Loucy (cell line): ENCODE results near the gene STRN4.

Experiments used
- H2AFZ ChIP-seq: fragments of 200-600 bp; sonication (generic); 2 replicates; pipeline ENCODE4 v1.6.0; 2016; ENCODE audit warnings: antibody characterized with exemption, mild to moderate bottlenecking, low read length, moderate library complexity
- H3F3A ChIP-seq: fragments of 200-600 bp; 2 replicates; pipeline ENCODE4 v1.6.0; 2016; ENCODE audit warnings: antibody characterized with exemption, low read depth, mild to moderate bottlenecking
- H3K27me3 ChIP-seq: fragments of 200-600 bp; sonication (generic); 2 replicates; pipeline ENCODE4 v1.6.1; 2014; ENCODE audit warnings: low read length, mild to moderate bottlenecking; ENCODE audit not compliant: insufficient read depth, poor library complexity, severe bottlenecking
- H3K36me3 ChIP-seq: fragments of 200-600 bp; sonication (generic); 2 replicates; pipeline ENCODE4 v1.6.1; 2016; ENCODE audit warnings: low read length; ENCODE audit not compliant: insufficient read depth
- H3K4me1 ChIP-seq: fragments of 200-600 bp; sonication (generic); 2 replicates; pipeline ENCODE4 v1.5.1; 2014; ENCODE audit warnings: low read length, mild to moderate bottlenecking; ENCODE audit not compliant: insufficient read depth, poor library complexity, severe bottlenecking
- H3K4me2 ChIP-seq: fragments of 200-600 bp; sonication (generic); 2 replicates; pipeline ENCODE4 v1.6.0; 2014; ENCODE audit warnings: antibody characterized with exemption, low read length, low read depth, mild to moderate bottlenecking; ENCODE audit not compliant: poor library complexity, severe bottlenecking
- H3K4me3 ChIP-seq: fragments of 200-600 bp; sonication (generic); 2 replicates; pipeline ENCODE4 v1.5.1; 2014; ENCODE audit warnings: low read length, mild to moderate bottlenecking, mixed read lengths; ENCODE audit not compliant: poor library complexity, severe bottlenecking
- H3K79me2 ChIP-seq: fragments of 200-600 bp; sonication (generic); 2 replicates; pipeline ENCODE4 v1.6.1; 2014; ENCODE audit warnings: low read length; ENCODE audit not compliant: insufficient read depth
- H3K9ac ChIP-seq: fragments of 200-600 bp; sonication (generic); 2 replicates; pipeline ENCODE4 v1.6.0; 2014; ENCODE audit warnings: mild to moderate bottlenecking, low read depth, low read length, moderate library complexity; ENCODE audit not compliant: poor library complexity, severe bottlenecking
- H3K9me2 ChIP-seq: fragments of 200-600 bp; sonication (generic); replicated peaks from 2 replicates; pipeline ENCODE4 v1.6.1; 2016; ENCODE audit warnings: low read depth, low read length, mixed read lengths
- H3K9me3 ChIP-seq: fragments of 200-600 bp; sonication (generic); 2 replicates; pipeline ENCODE4 v1.6.1; 2014; ENCODE audit warnings: mild to moderate bottlenecking, antibody characterized with exemption, low read length, low read depth; ENCODE audit not compliant: insufficient read depth
- H4K20me1 ChIP-seq: fragments of 200-600 bp; sonication (generic); 2 replicates; pipeline ENCODE4 v1.6.0; 2014; ENCODE audit warnings: antibody characterized with exemption, low read length, mild to moderate bottlenecking; ENCODE audit not compliant: insufficient read depth, poor library complexity, severe bottlenecking
- EZH2phosphoT487 ChIP-seq: fragments of 200-600 bp; IDR thresholded peaks from 2 replicates; pipeline ENCODE4 v1.6.1; 2018; ENCODE audit warnings: antibody characterized with exemption, mild to moderate bottlenecking, moderate library complexity, borderline replicate concordance
- TF ChIP-seq, protein P1 (sequence below): fragments of 200-600 bp; sonication (generic); conservative IDR thresholded peaks from 2 replicates; pipeline ENCODE4 v1.5.1; 2014; ENCODE audit warnings: mild to moderate bottlenecking, antibody characterized with exemption, low read length

The STRN4 gene

GRCh38 chr19:46766569-46767317, 20.5 kb upstream of the STRN4 start:
- H3K27me3 ChIP-seq: no peaks in the 10 kb centered on the region

DNA sequence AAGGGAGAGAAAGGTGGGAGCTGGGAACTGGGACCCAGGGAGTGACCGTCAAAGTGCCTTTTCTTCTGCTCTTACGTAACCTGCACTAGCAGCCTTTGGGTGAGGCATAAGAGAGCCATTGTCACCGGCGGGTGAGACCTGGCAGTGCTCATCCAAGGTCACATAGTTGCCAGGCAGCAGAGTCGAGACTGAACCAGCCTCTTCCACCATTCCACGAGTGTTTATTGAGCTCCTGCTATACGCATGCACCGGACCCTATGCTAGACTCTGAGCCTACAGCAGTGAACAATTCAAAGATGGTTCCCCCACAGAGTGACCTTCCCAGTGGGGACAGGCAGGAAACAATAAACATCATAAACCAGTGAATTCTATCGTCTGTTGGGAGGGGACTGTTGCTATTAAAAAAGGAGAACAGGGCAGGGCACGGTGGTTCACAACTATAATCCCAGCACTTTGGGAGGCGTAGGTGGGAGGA, 18.6 kb upstream of the STRN4 start:
- peak overlapping the region; percentile 8 for H3K4me2 ChIP-seq

More at GRCh38 chr19:46766569-46767317, 20.5 kb upstream of the STRN4 start:
- Histone ChIP-seq H2AFZ (no peak overlapping the region), H3K36me3 (no peaks in the 10 kb centered on the region), H3K79me2 (no peaks in the 10 kb centered on the region), H3K9ac (no peak overlapping the region), H3K4me1 (peaks cover 12% of the 10 kb centered on the region), H3K9me3 (no peaks in the 10 kb centered on the region), H3F3A (no peaks in the 10 kb centered on the region), H3K4me3 (no peak overlapping the region), H3K9me2 (no peaks in the 10 kb centered on the region), H4K20me1 (no peaks in the 10 kb centered on the region), H3K4me2 (no peak overlapping the region)
- TF ChIP-seq, protein P1, sequence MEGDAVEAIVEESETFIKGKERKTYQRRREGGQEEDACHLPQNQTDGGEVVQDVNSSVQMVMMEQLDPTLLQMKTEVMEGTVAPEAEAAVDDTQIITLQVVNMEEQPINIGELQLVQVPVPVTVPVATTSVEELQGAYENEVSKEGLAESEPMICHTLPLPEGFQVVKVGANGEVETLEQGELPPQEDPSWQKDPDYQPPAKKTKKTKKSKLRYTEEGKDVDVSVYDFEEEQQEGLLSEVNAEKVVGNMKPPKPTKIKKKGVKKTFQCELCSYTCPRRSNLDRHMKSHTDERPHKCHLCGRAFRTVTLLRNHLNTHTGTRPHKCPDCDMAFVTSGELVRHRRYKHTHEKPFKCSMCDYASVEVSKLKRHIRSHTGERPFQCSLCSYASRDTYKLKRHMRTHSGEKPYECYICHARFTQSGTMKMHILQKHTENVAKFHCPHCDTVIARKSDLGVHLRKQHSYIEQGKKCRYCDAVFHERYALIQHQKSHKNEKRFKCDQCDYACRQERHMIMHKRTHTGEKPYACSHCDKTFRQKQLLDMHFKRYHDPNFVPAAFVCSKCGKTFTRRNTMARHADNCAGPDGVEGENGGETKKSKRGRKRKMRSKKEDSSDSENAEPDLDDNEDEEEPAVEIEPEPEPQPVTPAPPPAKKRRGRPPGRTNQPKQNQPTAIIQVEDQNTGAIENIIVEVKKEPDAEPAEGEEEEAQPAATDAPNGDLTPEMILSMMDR: peak; percentile 87
- no peak for TF ChIP-seq EZH2phosphoT487

DNA sequence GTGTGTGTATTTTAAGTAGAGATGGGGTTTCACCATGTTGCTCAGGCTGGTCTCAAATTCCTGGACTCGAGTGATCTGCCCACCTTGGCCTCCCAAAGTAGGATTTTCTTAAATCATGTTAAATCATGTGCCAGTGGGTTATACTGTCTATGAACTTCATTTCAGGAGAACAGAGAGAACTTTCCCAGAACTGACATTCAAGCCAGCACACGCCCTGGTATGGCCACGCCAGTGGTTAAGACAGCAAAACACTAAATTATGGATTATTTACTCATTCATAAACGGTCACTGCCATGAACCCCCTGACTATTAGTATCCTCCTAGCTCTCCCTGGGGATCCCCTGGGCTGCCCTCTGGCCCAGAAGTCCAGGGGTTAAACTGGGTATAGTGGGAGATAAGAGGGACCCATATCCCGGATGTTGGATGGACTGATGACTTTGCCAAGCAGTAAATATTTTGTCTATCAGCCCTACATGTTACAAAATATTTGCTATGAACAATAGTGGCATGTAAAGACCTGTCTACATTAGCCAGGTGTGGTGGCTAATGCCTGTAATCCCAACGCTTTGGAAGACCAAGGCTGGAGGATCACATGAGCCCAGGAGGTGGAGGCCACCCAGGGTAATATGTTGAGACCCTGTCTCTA, 16.1 kb upstream of the STRN4 start:
- Histone ChIP-seq H3K4me2 (no peak overlapping the region), H3K4me3 (no peak overlapping the region), H3K79me2 (no peaks in the 10 kb centered on the region), H4K20me1 (no peaks in the 10 kb centered on the region), H3K9ac (no peak overlapping the region), H3K9me3 (no peaks in the 10 kb centered on the region), H3K27me3 (no peaks in the 10 kb centered on the region), H3F3A (no peaks in the 10 kb centered on the region), H3K9me2 (no peaks in the 10 kb centered on the region), H3K36me3 (no peaks in the 10 kb centered on the region), H2AFZ (no peak overlapping the region), H3K4me1 (peaks cover 12% of the 10 kb centered on the region)
- TF ChIP-seq, protein P1: no peak
- TF ChIP-seq EZH2phosphoT487: no peak

More for the DNA sequence above, 18.6 kb upstream of the STRN4 start:
- Histone ChIP-seq H4K20me1 (no peaks in the 10 kb centered on the region), H3F3A (no peaks in the 10 kb centered on the region), H3K4me1 (peaks cover 12% of the 10 kb centered on the region), H3K9ac (no peak overlapping the region), H3K9me2 (no peaks in the 10 kb centered on the region), H3K27me3 (no peaks in the 10 kb centered on the region), H3K9me3 (no peaks in the 10 kb centered on the region), H3K36me3 (no peaks in the 10 kb centered on the region), H2AFZ (no peak overlapping the region), H3K79me2 (no peaks in the 10 kb centered on the region), H3K4me3 (no peak overlapping the region)
- TF ChIP-seq, protein P1: no peak
- TF ChIP-seq EZH2phosphoT487: no peak
